Thymus (tissue), 11 donors: ENCODE results near the gene SAMD3. TPM values are rescaled to one million over a fixed set of nuclear protein-coding genes. Genes with fewer than 3 reads are reported as not detected.

Experiments used
- DNase-seq, 9 donors: peaks; one replicate each; pipeline ENCODE4 v3.0.0-alpha.2; 2013; ENCODE audit warnings: low spot score in 9 of 9, low read depth in 6 of 9, missing footprints in 1 of 9
- H3K27ac ChIP-seq, 2 donors: one replicate each; pipeline ENCODE4 v1.5.1; 2013; ENCODE audit warnings: control low read depth in 1 of 2, low read depth in 1 of 2, low read length in 1 of 2, mild to moderate bottlenecking in 1 of 2, moderate library complexity in 1 of 2
- H3K27me3 ChIP-seq, 2 donors: one replicate each; pipeline ENCODE4 v1.5.1; 2013; ENCODE audit warnings: low read length in 1 of 2; ENCODE audit not compliant: control insufficient read depth in 2 of 2, insufficient read depth in 1 of 2
- H3K36me3 ChIP-seq, 2 donors: one replicate each; pipeline ENCODE4 v1.5.1; 2013; ENCODE audit warnings: low read length in 1 of 2, mild to moderate bottlenecking in 1 of 2, moderate library complexity in 1 of 2; ENCODE audit not compliant: control insufficient read depth in 2 of 2, insufficient read depth in 2 of 2
- H3K4me1 ChIP-seq, 2 donors: one replicate each; pipeline ENCODE4 v1.5.1; 2013; ENCODE audit warnings: low read length in 2 of 2; ENCODE audit not compliant: control insufficient read depth in 2 of 2, insufficient read depth in 2 of 2
- H3K4me3 ChIP-seq, 2 donors: one replicate each; pipeline ENCODE4 v1.5.1; 2013; ENCODE audit warnings: low read length in 2 of 2, control low read depth in 1 of 2, mild to moderate bottlenecking in 1 of 2
- H3K9me3 ChIP-seq, 2 donors: one replicate each; pipeline ENCODE4 v1.5.1; 2013; ENCODE audit warnings: low read length in 1 of 2, mild to moderate bottlenecking in 1 of 2; ENCODE audit not compliant: control insufficient read depth in 2 of 2, insufficient read depth in 1 of 2
- WGBS: extraction: QIAGEN DNeasy Blood & Tissue Kit; methylation state at CpG from one replicate; pipeline ENCODE4 v1.1.7; 2013; 5-methylcytosine and 5-hydroxymethylcytosine counted together
- polyA plus RNA-seq: library from polyadenylated mRNA; stranded (reverse); fragments of 200-250 nt; gene quantifications from one replicate; pipeline ENCODE4 v1.2.3, GENCODE V29; 2013
- total RNA-seq: library from RNA; stranded (reverse); fragments of 120-200 nt; gene quantifications from one replicate; pipeline ENCODE4 v1.2.4, GENCODE V29; 2013
- donor health status: healthy.

SAMD3 gene
- total and polyA plus RNA-seq, 2 donors = 9.6 to 23.9 TPM

- H3K9me3 ChIP-seq = no peaks in the 10 kb centered on the region
- H3K4me1 ChIP-seq = peaks cover 0 to 1% of the 10 kb centered on the region in 2 donors
- no peaks in the 10 kb centered on the region for H3K27me3 ChIP-seq
- no peak overlapping the region for H3K4me3 ChIP-seq
- peaks cover 0 to 16% of the 10 kb centered on the region in 2 donors for H3K36me3 ChIP-seq
- WGBS = 90% methylated on average over 7 of the region's 7 CpGs
- DNase-seq = no peak
- H3K27ac ChIP-seq = no peak overlapping the region
Observed at GRCh38 chr6:130138116-130138908, 84.4 kb downstream of the SAMD3 start.

- no peak for DNase-seq
- no peaks in the 10 kb centered on the region for H3K9me3 ChIP-seq
- no peak overlapping the region for H3K27ac ChIP-seq
- H3K36me3 ChIP-seq = peaks cover 0 to 14% of the 10 kb centered on the region in 2 donors
- H3K4me3 ChIP-seq = no peak overlapping the region
- 98% methylated on average over 2 of the region's 2 CpGs for WGBS
- H3K27me3 ChIP-seq = no peaks in the 10 kb centered on the region
- peaks cover 0 to 5% of the 10 kb centered on the region in 2 donors for H3K4me1 ChIP-seq
Observed at GRCh38 chr6:130136798-130137197, 86.0 kb downstream of the SAMD3 start.

- Histone ChIP-seq H3K27ac (no peak overlapping the region), H3K36me3 (peaks cover 0 to 9% of the 10 kb centered on the region in 2 donors), H3K9me3 (no peaks in the 10 kb centered on the region), H3K27me3 (no peaks in the 10 kb centered on the region), H3K4me3 (no peak overlapping the region), H3K4me1 (peaks cover 0 to 7% of the 10 kb centered on the region in 2 donors)
- peak in 2 of 9 donors; percentile 3 to 31 for DNase-seq
- 88% methylated on average over 2 of the region's 2 CpGs for WGBS
Observed at GRCh38 chr6:130134582-130134981, 88.2 kb downstream of the SAMD3 start.

GRCh38 chr6:130132286-130132701 lies 90.5 kb downstream of the SAMD3 start:
- 69% methylated on average over 6 of the region's 6 CpGs for WGBS
- H3K27ac ChIP-seq = peak overlapping the region; percentile 44 to 70
- H3K27me3 ChIP-seq = no peaks in the 10 kb centered on the region
- no peaks in the 10 kb centered on the region for H3K9me3 ChIP-seq
- DNase-seq = peak; percentile 4 to 71 (median 32)
- H3K36me3 ChIP-seq = peaks cover 0 to 7% of the 10 kb centered on the region in 2 donors
- no peak overlapping the region for H3K4me3 ChIP-seq
- H3K4me1 ChIP-seq = peaks cover 0 to 7% of the 10 kb centered on the region in 2 donors

GRCh38 chr6:130129762-130130246 lies 92.9 kb downstream of the SAMD3 start:
- WGBS = 95% methylated on average over 6 of the region's 6 CpGs
- no peaks in the 10 kb centered on the region for H3K9me3 ChIP-seq
- no peak for DNase-seq
- no peak overlapping the region for H3K4me3 ChIP-seq
- H3K36me3 ChIP-seq = no peaks in the 10 kb centered on the region
- peaks cover 0 to 7% of the 10 kb centered on the region in 2 donors for H3K4me1 ChIP-seq
- H3K27ac ChIP-seq = no peak overlapping the region
- H3K27me3 ChIP-seq = no peaks in the 10 kb centered on the region

GRCh38 chr6:130128326-130128725 lies 94.4 kb downstream of the SAMD3 start:
- Histone ChIP-seq H3K27ac (no peak overlapping the region), H3K4me3 (no peak overlapping the region), H3K9me3 (no peaks in the 10 kb centered on the region), H3K4me1 (peaks cover 0 to 6% of the 10 kb centered on the region in 2 donors), H3K27me3 (no peaks in the 10 kb centered on the region), H3K36me3 (no peaks in the 10 kb centered on the region)
- DNase-seq = no peak
- WGBS = 98% methylated on average over 5 of the region's 5 CpGs

- Histone ChIP-seq H3K9me3 (no peaks in the 10 kb centered on the region), H3K36me3 (no peaks in the 10 kb centered on the region), H3K27ac (no peak overlapping the region), H3K4me1 (peaks cover 0 to 4% of the 10 kb centered on the region in 2 donors), H3K4me3 (no peak overlapping the region), H3K27me3 (no peaks in the 10 kb centered on the region)
- 92% methylated on average over 2 of the region's 2 CpGs for WGBS
- DNase-seq = no peak
Observed at GRCh38 chr6:130127195-130127594, 95.6 kb downstream of the SAMD3 start.

- no peaks in the 10 kb centered on the region for H3K4me1 ChIP-seq
- 95% methylated on average over 2 of the region's 2 CpGs for WGBS
- no peaks in the 10 kb centered on the region for H3K36me3 ChIP-seq
- H3K4me3 ChIP-seq = no peak overlapping the region
- no peak overlapping the region for H3K27ac ChIP-seq
- H3K9me3 ChIP-seq = no peaks in the 10 kb centered on the region
- no peak for DNase-seq
- H3K27me3 ChIP-seq = no peaks in the 10 kb centered on the region
Observed at GRCh38 chr6:130122243-130122642, 100.5 kb downstream of the SAMD3 start.

GRCh38 chr6:130120731-130121130 lies 102.0 kb downstream of the SAMD3 start:
- H3K27ac ChIP-seq = no peak overlapping the region
- no peak overlapping the region for H3K4me3 ChIP-seq
- no peak for DNase-seq
- H3K36me3 ChIP-seq = no peaks in the 10 kb centered on the region
- no peaks in the 10 kb centered on the region for H3K4me1 ChIP-seq
- no peaks in the 10 kb centered on the region for H3K9me3 ChIP-seq
- no peaks in the 10 kb centered on the region for H3K27me3 ChIP-seq
